ENCODE measurements around the gene M1AP. TPM values are rescaled to one million over a fixed set of nuclear protein-coding genes. Genes with fewer than 3 reads are reported as not detected.

M1AP gene
- total RNA-seq, 2 experiments from 2014 or later, result not detected

- no peak for TF ChIP-seq CTCF (IDR thresholded peaks at IDR 0.05)
- Mint-ChIP-seq H3K27me3 (peaks cover 66% of the 10 kb centered on the region), H3K4me3 (peak overlapping the region; percentile 42), H3K4me1 (ENCODE audit: low read depth) (peaks cover 26% of the 10 kb centered on the region), H3K36me3 (ENCODE audit: low read depth) (peaks cover 5% of the 10 kb centered on the region), H3K27ac (no peak overlapping the region), H3K9me3 (no peaks in the 10 kb centered on the region)
- ATAC-seq (peak; percentile 80), DNase-seq (peak; percentile 80)
- POLR2A ChIA-PET, result interaction anchor here (0.8 to 2.7 kb wide), 6 partner anchors 9 to 15 kb away, joined by 3 to 15 read pairs (median 4); partner anchors contain the start of genes AUP1 and HTRA2
- intact Hi-C loops (cut with micrococcal nuclease), result no loop called here
- CTCF ChIA-PET, result interaction anchor here (1.1 to 1.8 kb wide), 2 partner anchors 16 to 71 kb away, joined by 3 to 4 read pairs; no protein-coding TSS in a partner anchor
Measured at GRCh38 chr2:74515981-74516633, 132.0 kb downstream of the M1AP start.

DNA sequence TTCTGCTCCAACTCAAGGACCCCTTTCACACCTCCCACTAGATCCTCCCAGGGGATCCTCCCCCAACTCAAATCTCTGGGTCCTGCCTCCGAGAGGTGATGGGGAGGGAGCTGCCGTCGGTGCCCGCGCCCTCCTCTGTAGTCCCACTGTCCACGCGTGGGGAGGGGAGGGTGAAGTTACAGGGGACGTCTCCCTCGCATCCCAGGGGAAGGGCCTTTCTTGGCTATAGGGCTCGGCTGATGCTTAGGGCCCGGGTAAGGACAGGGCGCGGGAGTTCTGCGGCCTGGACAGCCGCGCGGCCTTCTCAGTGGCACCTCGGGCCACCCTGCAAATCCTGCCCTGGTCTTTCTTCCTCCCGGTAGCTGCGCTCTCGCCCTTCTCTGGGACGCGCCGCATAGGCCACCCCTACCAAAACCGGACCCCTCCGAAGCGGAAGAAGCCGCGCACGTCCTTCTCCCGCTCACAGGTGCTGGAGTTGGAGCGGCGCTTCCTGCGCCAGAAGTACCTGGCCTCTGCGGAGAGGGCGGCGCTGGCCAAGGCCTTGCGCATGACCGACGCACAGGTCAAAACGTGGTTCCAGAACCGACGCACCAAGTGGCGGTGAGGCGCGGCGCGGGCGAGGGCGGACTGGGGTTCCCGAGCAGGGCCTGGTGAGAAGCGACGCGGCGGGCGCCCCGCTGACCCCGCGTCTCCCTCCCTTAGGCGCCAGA lies 132.7 kb downstream of the M1AP start:
- POLR2A ChIA-PET, result interaction anchor here (1.3 to 2.7 kb wide), 5 partner anchors 12 to 18 kb away, joined by 3 to 15 read pairs (median 5); partner anchors contain the start of genes AUP1 and HTRA2

GRCh38 chr2:74514368-74515270 lies 133.5 kb downstream of the M1AP start, which contains the start of gene TLX2:
TLX2 (plus strand) TSS chr2:74514450; CDS start chr2:74514807, 357 bp downstream.
- Mint-ChIP-seq H3K36me3 (ENCODE audit: low read depth) (peaks cover 5% of the 10 kb centered on the region), H3K27ac (no peak within 1 kb of the TSS), H3K4me1 (ENCODE audit: low read depth) (peaks cover 26% of the 10 kb centered on the region), H3K9me3 (no peaks in the 10 kb centered on the region), H3K27me3 (peaks cover 68% of the 10 kb centered on the region), H3K4me3 (peak within 1 kb of the TSS; percentile 52)
- TF ChIP-seq CTCF (IDR thresholded peaks at IDR 0.05), result no peak
- ChIA-PET POLR2A (interaction anchor here (1.1 to 1.8 kb wide), 5 partner anchors 12 to 52 kb away, joined by 3 to 6 read pairs (median 4); partner anchors contain the start of gene CCDC142), CTCF (interaction anchor here (1.1 to 2.0 kb wide), 4 partner anchors 8 to 73 kb away, joined by 3 to 4 read pairs (median 4); partner anchors contain the start of genes CCDC142 and TTC31)
- peak; percentile 14 for ATAC-seq
- intact Hi-C loops (cut with micrococcal nuclease), result no loop called here
- no peak for DNase-seq

More for the DNA sequence above, 132.7 kb downstream of the M1AP start:
- Mint-ChIP-seq H3K36me3 (ENCODE audit: low read depth) (peaks cover 5% of the 10 kb centered on the region), H3K27ac (no peak overlapping the region), H3K4me1 (ENCODE audit: low read depth) (peaks cover 26% of the 10 kb centered on the region), H3K27me3 (peaks cover 70% of the 10 kb centered on the region), H3K4me3 (peak overlapping the region; percentile 52), H3K9me3 (no peaks in the 10 kb centered on the region)
- no peak for TF ChIP-seq CTCF (IDR thresholded peaks at IDR 0.05)
- intact Hi-C loops (cut with micrococcal nuclease), result no loop called here
- ATAC-seq (peak; percentile 10), DNase-seq (no peak)
- CTCF ChIA-PET, result interaction anchor here (1.1 to 2.0 kb wide), 3 partner anchors 9 to 72 kb away, joined by 3 to 4 read pairs (median 3); partner anchors contain the start of genes CCDC142 and TTC31

GRCh38 chr2:74513605-74514367 lies 134.3 kb downstream of the M1AP start:
- ATAC-seq (peak; percentile 22), DNase-seq (peak; percentile 51)
- CTCF ChIA-PET, result interaction anchor here (1.3 to 2.0 kb wide), 5 partner anchors 7 to 72 kb away, joined by 3 to 5 read pairs (median 4); partner anchors contain the start of genes CCDC142 and TTC31
- Mint-ChIP-seq H3K36me3 (ENCODE audit: low read depth) (peaks cover 5% of the 10 kb centered on the region), H3K27ac (no peak overlapping the region), H3K27me3 (peaks cover 64% of the 10 kb centered on the region), H3K9me3 (no peaks in the 10 kb centered on the region), H3K4me1 (ENCODE audit: low read depth) (peaks cover 26% of the 10 kb centered on the region), H3K4me3 (no peak overlapping the region)
- POLR2A ChIA-PET, result interaction anchor here (1.1 to 1.8 kb wide), 5 partner anchors 13 to 69 kb away, joined by 3 to 6 read pairs (median 4); partner anchors contain the start of gene CCDC142
- intact Hi-C loops (cut with micrococcal nuclease), result no loop called here
- no peak for TF ChIP-seq CTCF (IDR thresholded peaks at IDR 0.05)

Measured in activated CD8-positive, alpha-beta T cell treated with anti-CD3 and anti-CD28 coated beads for 36 hours (primary cell).